Endometrium (tissue), 2 donors: Measurements from ENCODE around the gene ULK2.
"Not testable (repeated sequence)": the region's sequence is repeated elsewhere in the genome, so short reads cannot be mapped to it uniquely, and the experiment has no call there.

ENCODE experiments used
- FAIRE-seq: peaks from 2 replicates; lab custom pipeline; 2012; peaks lifted over from hg19 to GRCh38; lab: Jason Lieb, UNC
- donor health status: control.
- donor health status: control.

Gene ULK2

DNA sequence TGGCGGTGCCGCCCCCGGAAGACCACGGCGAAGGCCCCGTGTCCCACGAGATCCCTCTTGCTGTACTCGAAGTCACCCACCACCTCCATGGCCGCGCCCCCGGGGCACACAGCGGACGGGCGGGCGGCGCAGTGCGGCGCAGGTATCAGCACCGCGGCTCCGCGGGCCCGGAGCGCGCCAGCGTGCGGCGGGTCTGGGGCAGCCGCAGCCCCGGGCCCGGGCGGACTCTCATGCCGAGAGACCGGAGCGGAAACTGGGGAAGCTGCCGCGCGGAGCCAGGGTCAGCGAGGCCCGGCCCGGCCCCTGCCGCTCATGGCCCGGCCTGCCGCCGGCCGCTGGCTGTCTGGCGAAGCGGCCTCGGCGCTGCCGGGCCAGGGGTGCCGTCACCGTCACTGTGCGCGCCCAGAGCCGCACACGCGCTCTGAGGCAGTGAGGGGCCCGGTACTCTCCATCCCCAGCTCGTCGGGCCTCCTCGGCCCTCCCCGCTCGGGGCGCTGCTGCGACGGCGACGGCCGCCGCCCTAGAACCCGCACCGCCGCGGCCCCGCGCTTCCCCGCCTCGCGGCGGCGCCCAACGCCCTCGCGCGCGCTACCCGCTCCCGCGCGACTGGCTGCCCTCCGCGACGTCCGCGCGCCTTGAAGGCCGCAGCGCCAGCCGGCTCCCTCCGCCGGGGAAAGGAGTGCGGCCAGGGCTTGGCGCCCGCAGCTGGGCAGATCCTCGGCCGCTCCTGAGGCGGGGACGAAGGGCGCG is at the start of gene ULK2:
ULK2 (minus strand) TSS at position 608 of the 750 bp plus-strand sequence; CDS start at position 89, 519 bp downstream.
- FAIRE-seq: no peak

DNA sequence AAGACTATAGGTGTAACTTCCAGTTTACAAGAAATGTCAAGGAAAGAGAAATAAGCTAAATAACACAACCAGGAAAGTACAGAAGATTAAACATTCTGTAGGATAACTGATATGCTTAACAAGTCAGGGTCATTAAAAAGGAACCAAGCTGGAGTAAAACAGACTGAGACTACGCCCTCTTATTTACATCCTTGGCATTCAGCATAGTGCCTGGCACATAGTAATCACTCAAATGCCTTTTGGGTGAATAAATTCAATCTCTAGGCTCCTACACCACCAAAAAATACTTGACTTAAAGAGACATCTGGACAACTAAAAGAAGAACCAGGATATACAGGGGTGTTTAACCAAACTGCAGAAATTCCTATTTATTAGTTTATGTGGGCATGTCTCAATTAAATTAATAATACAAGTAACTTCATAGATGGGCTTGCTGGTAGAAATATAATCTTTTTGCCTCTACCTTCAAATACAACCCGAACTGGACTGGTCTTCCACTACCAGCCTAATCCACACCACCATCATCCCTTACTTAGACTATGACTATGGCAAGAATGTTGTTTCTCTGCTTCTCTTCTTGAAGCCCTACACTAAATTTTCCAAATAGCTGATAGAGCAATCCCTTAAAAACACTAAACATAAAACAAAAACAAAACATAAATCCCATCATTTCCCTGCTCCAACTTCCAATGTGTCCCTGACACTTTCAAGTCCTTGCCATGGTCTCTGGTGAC is 47.7 kb upstream of the ULK2 start:
- no peak for FAIRE-seq

DNA sequence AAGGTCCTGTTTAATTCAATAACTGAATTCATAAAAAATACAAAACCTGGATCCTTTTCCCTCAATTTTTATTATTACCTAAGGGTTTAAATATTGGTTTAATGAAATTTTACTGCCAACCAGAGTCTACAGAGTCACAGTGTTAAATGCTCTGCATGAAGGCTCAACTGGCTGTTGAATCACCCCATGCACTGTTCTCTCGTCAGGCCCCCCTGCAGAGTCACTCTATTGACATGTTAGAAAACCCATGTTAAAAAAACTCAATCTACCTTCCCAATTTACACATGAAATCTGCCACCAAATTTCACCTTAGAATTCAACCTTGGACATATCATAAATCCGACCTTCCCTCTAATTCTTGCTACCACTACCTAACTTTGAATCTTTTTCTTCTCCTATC is 43.3 kb upstream of the ULK2 start:
- FAIRE-seq: no peak

DNA sequence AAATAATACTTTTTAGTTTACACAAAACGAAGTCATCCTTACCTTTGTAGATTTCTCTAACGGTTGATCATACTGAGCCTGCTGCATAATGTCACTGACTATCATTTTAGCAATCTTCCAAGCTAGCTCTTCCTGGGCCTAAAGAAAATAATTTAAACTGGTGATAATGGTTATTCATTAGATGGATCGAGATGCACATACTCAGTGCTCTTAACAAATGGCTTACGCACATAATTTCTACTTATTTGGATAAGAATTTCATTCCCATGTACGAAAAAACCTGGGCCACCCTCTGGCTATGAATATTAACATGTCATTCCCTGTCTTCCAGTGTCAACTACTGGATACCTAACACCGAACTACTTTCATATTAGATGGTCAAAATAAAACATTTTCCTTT is 41.4 kb upstream of the ULK2 start:
- no peak for FAIRE-seq

DNA sequence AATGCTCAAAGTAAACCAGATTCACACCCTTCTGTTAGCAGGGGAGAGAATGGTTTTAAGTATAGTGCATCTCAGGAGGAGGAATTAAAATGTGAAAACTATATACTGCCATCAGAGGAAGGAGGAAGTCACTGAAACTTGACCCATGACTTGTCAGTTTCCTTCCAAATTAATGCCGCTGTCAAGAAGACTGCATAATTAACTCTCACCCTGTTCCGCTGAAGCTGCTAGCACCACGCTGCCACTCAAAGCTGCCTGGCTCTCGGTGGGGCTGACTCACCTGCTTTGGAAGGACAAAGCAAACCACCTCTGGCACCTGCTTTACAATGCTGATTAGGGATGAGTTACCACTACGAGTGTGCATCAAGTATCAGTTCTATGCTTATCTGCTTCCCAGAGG is 37.8 kb upstream of the ULK2 start:
- no peak for FAIRE-seq

DNA sequence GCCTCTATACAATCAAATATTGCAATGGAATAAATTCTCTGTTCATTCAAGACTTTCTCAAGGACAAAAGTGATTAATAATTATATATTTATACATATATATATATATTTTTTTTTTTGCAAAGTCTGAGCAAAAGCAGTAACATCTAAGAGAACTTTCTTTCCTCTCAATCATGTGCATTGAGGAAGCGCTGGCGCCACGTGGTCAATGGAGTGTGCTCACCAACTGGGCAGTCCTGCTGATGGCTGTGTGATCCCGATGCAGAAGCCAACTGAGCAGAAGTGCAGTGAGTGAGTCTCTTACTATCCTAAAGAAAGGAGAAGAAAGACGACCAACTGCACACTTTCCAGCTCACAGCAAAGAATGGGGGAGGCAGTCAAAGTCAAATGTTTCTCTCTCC is 37.2 kb upstream of the ULK2 start:
- no peak for FAIRE-seq

DNA sequence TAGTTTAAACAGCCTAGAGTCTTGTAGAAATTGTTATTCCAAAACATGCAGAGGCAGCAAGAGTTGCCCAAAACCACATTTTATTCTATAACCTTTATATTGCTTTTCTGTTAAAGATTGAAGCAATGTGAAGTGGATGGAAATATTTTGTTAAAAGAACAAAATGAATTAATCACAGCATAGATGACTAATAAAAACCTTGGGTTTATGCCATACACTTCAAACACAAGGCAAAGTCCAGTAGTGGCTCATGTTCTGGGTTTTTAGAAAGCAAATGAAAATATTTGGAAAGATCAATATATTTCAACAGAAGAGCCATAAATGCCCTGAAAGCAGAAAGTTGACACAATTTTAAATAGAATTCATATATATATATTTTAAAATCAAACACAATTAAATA is 36.7 kb upstream of the ULK2 start:
- no peak for FAIRE-seq

DNA sequence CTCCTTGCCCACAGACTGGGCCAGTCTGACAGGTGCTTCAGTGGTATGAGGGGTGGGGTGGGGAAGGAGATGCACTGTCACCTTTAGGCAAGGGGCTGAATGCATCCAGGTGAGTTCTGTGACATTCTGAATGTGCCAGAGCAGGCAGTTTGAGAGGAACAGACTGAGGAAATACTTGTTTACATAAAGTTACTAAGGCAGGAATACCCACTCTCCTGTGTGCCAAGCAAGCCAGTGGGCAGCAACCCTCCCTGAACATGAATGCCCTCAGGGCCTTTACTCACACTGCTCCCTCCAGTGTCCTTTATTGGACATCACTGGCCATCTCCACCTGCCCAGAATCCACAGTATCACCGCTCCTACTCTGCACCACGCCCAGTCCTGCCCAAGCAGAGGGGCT is 33.1 kb upstream of the ULK2 start:
- FAIRE-seq: no peak

DNA sequence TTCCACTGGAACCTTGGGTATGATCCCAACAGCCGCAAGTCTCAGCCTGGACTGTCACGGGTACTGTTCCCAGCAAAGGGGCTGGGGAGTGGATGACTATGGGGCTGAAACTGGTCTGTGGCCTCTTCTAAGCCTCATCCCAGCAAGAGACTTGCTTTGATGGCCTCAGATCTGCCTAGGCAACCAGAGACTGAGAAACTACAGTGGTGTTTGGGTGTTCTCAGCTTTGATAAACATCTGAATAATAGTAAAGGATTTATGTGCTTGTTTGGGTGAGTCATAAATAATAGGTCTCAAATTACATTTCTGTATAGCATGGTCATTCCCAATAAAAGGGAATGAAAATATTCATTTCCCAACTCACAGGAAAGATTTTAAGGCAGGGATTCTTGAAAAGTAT is 30.2 kb upstream of the ULK2 start:
- FAIRE-seq: no peak

DNA sequence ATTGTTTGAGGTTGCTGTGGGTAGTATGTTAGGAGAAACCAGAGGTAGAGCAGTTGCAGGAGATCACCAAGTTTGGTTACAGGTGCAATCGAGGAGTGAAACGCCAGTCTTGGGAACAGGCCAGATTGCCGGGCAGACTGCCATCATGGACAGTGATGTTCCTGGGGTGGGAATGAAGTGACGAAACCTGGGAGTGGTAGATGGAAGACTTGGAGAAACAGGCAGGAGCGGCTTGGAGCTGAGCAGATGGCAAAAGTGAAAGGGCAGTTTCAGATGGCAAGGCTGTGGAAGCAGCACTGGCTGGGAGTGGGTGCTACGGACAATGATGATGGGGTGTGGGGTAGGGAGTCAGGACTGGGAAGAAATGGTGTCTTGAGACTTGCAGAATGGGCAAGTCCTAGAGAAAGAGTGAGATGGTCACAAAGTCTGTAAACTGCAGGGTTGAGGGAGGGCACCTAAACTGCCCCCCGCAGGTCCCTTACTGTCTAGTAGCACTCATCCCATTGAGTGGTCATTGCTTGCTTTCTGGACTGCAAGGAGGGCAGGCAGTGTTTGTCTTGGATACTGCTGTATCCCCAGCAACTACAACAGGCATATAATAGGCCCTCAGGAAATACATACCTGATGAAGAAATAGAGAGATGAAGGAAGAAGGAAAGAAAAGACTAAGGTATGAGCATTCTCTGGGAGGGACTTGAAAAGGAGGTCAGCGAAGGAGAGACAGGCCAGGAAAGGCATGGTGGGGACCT is 29.5 kb upstream of the ULK2 start:
- no peak for FAIRE-seq

DNA sequence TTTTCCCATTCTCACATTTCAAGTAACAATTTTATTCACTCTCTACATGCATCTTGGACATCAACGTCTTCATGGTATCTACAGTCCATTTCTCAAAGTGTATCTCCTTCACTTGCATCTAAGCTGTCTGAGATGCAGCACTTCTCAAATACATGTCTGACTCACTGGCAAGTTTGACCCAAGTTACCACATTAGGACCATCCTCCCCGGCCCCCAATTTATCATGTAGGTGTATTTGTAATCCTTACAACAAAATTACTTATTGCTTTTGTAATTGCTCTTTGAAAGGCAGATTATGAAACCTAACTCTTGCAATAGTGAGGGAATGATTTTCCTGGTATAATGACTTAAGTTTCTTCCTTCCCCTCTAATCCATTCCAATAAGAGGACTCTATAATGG is 28.9 kb upstream of the ULK2 start:
- no peak for FAIRE-seq

DNA sequence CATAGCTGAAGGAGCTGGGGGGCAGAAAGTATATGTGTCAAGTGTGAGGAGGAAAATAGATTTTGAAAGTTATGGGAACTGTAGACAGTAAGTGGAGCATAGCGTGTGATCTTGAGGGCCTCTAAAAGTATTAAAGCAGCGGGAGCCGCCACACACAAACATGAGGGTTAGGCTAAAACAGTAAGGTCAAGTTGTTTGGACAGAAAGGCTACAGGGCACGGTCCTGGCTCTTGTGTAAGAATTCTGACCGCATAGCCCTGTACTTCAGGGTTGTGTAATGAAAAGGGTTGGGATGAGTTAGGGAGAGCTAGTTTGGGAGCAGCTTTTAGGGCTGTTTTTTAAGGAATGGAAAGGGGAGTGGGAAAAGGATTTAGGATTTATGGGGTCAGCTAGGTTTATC is 22.8 kb upstream of the ULK2 start:
- not testable (repeated sequence) for FAIRE-seq

DNA sequence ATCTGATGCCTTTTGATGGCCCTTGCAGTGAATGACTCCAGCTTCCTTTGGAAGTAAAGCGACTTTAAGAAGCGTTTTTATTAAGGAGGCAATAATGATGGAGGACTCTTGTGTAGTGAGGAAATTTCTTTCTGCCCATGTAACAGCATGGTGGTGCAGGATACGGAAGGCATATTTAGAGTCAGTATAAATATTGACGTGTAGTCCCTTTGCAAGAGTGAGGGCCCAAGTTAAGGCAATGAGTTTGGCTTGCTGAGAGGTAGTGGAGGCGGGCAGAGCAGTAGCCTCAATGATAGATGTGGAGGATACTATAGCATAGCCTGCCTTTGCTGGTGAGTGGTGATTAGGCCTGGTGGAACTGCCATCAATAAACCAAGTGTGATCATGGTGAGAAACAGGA is 22.3 kb upstream of the ULK2 start:
- not testable (repeated sequence) for FAIRE-seq

DNA sequence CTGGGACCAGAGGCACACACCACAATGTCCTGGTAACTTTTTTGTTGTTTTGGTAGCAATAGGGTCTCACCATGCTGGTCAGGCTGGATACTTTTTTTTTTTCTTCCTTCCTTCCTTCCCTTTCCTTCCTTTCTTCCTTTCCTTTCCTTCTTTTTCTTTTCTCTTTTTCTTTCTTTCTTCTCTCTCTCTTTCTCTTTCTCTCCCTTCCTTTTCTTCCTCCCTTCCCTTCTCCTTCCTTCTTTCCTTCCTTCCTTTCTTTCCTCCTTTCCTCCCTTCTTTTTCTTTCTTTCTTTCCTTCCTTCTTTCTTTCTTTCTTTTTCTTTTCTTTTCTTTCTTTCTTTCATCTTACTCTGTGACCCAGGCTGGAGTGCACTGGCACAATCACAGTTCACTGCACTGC is 18.4 kb upstream of the ULK2 start:
- no peak for FAIRE-seq

DNA sequence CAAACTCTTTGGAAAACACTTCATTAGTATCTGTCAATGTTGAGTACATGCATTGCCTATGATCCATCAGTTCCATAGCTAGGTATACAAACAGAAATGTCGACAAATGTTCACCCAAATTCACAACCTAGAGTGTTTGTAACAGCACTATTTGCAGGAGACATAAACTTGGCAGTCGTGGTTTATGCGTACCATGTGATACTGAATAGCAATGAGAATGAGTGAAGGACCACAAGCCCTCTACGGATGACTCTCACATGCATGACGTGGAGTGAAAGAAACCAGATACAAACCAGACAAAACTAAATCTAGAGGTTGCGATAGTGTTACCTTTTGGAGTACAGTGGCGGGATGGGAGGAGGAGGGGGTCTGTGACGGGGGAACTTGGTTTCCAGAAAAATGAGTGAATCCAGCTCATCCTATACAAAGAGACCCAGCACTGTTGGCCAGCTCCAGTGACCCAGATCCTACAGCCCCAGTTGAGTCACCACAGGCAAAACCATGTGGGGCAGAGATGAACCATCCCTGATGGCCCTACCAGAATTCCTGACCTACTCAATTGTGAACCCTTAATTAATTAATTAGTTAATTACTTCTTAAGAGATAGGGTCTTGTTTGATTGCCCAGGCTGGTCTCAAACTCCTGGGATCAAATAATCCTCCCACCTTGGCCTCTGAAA is 15.9 kb upstream of the ULK2 start:
- no peak for FAIRE-seq

DNA sequence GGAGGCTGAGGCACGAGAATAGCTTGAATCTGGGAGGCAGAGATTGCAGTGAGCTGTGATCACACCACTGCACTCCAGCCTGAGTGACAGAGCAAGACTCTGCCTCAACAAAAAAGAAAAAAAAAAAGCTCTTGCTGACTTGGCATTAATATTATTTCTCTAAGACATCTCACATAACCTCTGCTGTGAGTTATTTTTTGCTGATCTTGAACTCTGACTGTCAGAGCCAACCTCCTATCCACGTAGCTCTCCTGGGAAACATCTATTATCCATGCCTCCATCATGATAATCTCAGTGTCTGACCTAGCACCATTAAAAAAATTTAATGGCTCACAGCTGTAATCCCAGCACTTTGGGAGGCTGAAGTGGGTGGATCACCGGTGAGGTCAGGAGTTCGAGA is 12.7 kb upstream of the ULK2 start:
- no peak for FAIRE-seq

DNA sequence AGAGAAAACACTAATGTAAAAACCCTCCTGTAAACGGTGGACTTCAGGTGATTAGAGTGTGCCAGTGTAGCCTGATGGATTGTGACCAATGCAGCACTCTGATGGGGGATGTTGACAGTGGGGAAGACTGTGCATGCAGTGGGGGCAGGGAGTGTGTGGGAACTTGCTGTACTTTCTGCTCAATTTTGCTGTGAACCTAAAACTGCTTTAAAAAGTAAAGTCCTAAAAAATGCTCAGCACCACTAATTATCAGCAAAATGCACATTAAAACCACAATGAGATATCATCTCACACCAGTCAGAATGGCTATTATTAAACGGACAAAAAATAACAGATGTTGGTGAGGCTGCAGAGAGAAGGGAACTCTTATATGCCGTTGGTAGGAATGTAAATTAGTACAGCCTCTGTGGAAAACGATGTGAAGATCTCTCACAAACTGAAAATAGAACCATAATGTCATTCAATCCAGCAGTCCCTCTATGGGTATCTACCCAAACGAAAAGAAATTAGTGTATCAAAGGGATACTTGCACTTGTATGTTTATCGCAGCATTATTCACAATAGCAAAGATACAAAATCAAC is 9.7 kb upstream of the ULK2 start:
- FAIRE-seq: no peak

DNA sequence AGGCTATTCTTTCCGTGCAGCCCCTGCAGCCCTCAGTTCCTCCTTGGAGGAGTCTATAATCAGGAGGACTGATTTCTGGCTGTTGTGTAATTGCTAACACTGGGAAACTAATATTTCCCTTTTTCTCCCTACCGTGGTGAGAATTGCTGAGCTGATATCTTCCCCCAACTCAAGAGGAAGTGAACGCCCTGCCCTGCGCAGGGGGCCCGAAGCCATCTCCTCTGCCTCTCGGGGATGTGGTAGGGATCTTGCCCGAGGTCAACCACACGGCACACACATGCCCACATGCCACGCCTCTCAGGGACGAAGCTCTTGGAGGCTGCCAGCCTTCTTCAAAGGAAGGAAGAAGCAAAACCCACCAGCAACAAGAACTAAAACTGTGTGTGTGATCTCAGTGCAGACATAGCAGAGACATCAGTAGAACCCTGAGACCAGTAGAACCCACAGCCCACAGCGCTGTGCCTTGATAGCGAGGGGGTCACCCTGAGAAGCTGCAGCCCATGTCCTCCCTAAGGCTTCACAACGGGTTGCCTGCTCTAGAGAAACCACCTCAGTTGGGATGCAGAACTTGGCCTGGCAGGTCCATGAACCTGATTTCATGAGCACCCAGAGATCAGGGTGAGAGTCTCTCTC is 8.9 kb upstream of the ULK2 start:
- no peak for FAIRE-seq

DNA sequence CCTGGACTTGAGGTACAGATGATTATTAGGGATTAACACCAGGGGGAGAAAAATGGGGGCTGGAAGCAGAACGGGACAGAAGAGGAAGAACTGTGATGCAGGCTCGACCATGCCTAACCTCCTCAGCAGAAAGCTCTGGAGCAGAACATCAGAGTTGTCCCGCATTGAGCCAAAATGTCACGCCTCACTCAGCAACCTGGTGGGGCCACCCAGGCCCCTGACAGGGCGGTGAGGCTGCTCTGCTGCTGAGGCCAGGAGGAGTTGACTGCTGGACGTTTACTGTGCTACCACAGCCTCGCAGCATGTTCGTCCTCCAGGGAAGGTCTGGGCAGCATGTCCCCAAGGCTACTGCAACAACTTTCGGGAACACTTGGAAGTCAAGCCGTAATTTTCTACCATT is 6.5 kb upstream of the ULK2 start:
- no peak for FAIRE-seq

DNA sequence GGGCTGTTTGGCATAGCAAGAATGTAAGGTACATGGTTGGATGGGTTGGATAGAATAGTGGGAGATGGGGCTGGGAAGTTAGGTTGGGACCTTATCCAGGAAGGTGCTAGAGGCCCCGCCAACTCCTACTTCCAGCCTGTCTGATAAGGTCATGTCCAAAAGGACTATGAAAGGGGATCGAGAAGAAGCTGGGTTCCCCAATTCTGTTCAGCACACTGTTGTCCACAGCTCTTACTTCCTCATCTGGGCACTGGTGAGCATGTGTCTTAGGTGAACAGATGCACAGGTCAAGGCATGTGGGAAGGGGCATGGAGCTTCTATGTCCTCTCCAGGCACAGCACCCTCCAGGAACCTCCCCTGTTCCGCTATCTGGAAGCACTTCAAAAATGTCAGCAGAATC is 5.6 kb upstream of the ULK2 start:
- FAIRE-seq: no peak

DNA sequence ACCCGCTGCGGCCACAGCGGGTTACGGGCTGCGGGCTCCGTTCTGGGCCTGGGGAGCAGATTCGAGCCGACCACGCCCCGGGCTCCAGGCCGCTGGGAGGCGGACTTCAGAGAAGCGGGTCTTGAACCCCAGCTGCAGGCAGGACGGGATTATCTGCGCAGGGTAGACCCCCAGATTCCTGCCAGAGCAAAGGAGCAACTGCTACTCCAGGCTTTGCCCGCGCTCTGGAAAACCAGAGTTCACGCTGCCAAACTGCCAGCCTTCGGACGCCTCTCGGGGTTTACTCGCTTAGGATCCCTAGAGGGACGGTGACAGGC is 301 bp upstream of the ULK2 start:
- no peak for FAIRE-seq

DNA sequence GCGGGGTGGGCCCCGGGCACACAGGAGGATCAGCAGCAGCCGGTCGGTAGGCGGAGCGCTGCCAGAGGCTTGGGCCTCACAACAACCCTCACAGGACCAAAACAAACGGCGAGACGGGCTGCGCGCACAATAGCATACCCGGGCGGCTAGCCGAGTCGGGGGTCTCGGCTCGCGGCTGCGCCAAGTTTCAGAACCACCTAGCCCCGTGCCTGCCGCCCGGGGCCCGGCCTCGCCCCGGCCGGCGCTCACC is 732 bp downstream of the ULK2 start:
- FAIRE-seq: no peak
